ENCODE measurements around the gene OR10V1.
A peak's percentile ranks its signal among the peaks of the same experiment; 100 is the strongest.

OR10V1 gene

GRCh38 chr11:59678118-59678812 is 35.4 kb downstream of the OR10V1 start:
- peak; percentile 15 for DNase-seq (ENCODE audit: low read depth)
- H3K4me3 ChIP-seq (ENCODE audit: low read length) = no peak overlapping the region
- TF ChIP-seq CTCF (conservative IDR thresholded peaks at IDR 0.05; ENCODE audit: low read length) = no peak; the same call in 1 of the 2 replicates

- DNase-seq (ENCODE audit: low read depth) = no peak
- H3K4me3 ChIP-seq (ENCODE audit: low read length) = no peak overlapping the region
- TF ChIP-seq CTCF (conservative IDR thresholded peaks at IDR 0.05; ENCODE audit: low read length) = no peak
Measured at GRCh38 chr11:59676205-59676604, 37.4 kb downstream of the OR10V1 start.

GRCh38 chr11:59674291-59674690 is 39.4 kb downstream of the OR10V1 start:
- no peak for DNase-seq (ENCODE audit: low read depth)
- H3K4me3 ChIP-seq (ENCODE audit: low read length) = no peak overlapping the region
- TF ChIP-seq CTCF (conservative IDR thresholded peaks at IDR 0.05; ENCODE audit: low read length) = no peak

GRCh38 chr11:59673291-59673690 is 40.4 kb downstream of the OR10V1 start:
- TF ChIP-seq CTCF (conservative IDR thresholded peaks at IDR 0.05; ENCODE audit: low read length) = no peak
- H3K4me3 ChIP-seq (ENCODE audit: low read length) = no peak overlapping the region
- no peak for DNase-seq (ENCODE audit: low read depth)

GRCh38 chr11:59671471-59671870 is 42.2 kb downstream of the OR10V1 start:
- DNase-seq (ENCODE audit: low read depth) = no peak
- H3K4me3 ChIP-seq (ENCODE audit: low read length) = no peak overlapping the region
- no peak for TF ChIP-seq CTCF (conservative IDR thresholded peaks at IDR 0.05; ENCODE audit: low read length)

GRCh38 chr11:59669611-59670009 is 44.0 kb downstream of the OR10V1 start:
- peak; percentile 74 for DNase-seq (ENCODE audit: low read depth)
- TF ChIP-seq CTCF (conservative IDR thresholded peaks at IDR 0.05; ENCODE audit: low read length) = no peak
- H3K4me3 ChIP-seq (ENCODE audit: low read length) = peak overlapping the region; percentile 85

GRCh38 chr11:59668950-59669610 is 44.6 kb downstream of the OR10V1 start, which contains the start of gene PATL1:
Gene PATL1, minus strand, starts transcription at chr11:59669037. Its CDS starts 142 bp downstream, at chr11:59668895.
- peak within 1 kb of the TSS; percentile 85 for H3K4me3 ChIP-seq (ENCODE audit: low read length)
- no peak for TF ChIP-seq CTCF (conservative IDR thresholded peaks at IDR 0.05; ENCODE audit: low read length)
- peak; percentile 98 for DNase-seq (ENCODE audit: low read depth)

All from AG10803 (cell line).